GM20000 (cell line): Measurements from ENCODE around the gene EME1.
"Not testable (repeated sequence)": the region's sequence is repeated elsewhere in the genome, so short reads cannot be mapped to it uniquely, and the experiment has no call there.

ENCODE experiments used
- DNase-seq: peaks from one replicate; pipeline ENCODE4 v3.0.0; 2012; ENCODE audit warnings: low spot score
- TF ChIP-seq, protein P1 (sequence below): IDR thresholded peaks from 2 replicates; pipeline ENCODE4 v1.5.1; 2012; ENCODE audit warnings: mild to moderate bottlenecking, control low read depth; ENCODE audit errors: extremely low read depth, missing control alignments

EME1 gene

DNA sequence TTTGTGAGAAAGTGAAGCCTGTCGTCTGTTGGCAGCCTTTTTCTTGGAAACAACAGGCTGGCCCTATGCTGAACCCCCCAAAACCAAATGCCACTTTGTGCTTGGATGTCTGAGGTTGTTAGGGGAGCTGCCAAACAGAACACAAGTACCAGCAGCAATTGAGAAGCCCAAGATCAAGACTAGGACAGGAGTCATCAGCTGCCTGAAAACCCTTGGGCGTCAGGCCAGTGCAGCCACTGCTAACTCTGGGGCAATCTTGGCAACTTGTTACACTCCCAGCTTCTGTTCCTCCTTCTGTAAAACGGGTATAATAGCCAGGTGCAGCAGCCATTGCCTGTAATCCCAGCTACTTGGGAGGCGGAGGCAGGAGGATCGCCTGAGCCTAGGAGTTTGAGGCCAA, 33.5 kb downstream of the EME1 start:
- no peak for DNase-seq
- TF ChIP-seq, protein P1, sequence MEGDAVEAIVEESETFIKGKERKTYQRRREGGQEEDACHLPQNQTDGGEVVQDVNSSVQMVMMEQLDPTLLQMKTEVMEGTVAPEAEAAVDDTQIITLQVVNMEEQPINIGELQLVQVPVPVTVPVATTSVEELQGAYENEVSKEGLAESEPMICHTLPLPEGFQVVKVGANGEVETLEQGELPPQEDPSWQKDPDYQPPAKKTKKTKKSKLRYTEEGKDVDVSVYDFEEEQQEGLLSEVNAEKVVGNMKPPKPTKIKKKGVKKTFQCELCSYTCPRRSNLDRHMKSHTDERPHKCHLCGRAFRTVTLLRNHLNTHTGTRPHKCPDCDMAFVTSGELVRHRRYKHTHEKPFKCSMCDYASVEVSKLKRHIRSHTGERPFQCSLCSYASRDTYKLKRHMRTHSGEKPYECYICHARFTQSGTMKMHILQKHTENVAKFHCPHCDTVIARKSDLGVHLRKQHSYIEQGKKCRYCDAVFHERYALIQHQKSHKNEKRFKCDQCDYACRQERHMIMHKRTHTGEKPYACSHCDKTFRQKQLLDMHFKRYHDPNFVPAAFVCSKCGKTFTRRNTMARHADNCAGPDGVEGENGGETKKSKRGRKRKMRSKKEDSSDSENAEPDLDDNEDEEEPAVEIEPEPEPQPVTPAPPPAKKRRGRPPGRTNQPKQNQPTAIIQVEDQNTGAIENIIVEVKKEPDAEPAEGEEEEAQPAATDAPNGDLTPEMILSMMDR, result no peak

DNA sequence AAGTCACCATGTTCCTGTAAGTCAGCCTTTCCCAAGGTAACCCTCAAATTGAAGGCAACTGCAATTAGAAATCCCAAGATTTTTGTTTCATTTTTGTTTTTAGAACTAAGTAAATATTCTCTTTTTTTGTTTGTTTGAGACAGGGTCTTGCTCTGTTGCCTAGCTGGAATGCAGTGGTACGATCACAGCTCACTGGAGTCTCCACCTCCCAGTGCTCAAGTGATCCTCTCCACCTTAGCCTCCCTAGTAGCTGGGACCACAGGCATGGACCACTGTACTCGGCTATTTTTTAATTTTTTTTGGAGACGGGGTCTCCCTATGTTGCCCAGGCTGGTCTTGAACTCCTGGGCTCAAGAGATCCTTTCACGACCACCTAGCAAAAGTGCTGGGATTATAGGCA, 34.9 kb downstream of the EME1 start:
- TF ChIP-seq, protein P1, result no peak
- DNase-seq, result no peak

DNA sequence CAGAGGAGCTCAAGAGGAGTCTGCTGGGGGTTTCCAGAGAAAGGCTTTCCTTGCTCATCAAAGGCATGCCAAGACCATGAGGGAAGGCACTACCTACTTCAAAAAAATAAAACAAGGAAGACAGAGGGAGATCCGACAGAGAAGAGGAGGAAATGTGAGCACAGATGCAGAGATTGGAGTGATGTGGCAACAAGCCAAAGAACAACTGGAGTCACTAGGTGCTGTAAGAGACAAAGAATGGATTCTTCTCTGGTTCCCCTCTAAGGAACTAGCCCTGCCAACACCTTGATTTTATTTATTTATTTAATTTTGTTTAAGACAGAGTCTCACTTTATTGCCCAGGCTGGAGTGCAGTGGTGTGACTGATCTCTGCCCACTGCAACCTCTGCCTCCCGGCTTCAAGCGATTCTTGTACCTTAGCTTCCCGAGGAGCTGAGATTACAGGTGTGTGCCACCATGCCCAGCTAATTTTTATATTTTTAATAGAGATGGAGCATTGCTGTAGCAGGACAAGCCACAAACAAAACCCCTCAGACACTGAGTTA, 39.2 kb downstream of the EME1 start:
- TF ChIP-seq, protein P1, result no peak
- DNase-seq, result no peak

DNA sequence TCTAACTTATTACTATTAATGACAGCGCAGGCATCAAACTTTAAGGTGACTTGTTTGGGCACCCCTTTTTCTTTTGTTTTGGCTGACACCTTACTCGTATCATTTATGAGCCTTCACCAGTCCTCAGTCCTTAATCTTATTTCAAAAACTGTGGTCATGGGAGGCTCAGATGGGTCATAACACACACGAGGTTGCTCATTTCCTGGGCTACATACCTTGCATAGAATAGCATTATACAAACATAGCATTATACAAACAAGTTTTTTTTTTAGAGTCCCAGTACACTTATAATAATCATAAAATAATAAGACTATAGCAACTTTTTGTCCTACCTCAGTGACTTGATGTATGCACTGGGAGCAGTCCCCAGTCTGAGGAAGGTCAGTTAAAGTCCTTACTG, 41.8 kb downstream of the EME1 start:
- TF ChIP-seq, protein P1, result no peak
- DNase-seq, result no peak

DNA sequence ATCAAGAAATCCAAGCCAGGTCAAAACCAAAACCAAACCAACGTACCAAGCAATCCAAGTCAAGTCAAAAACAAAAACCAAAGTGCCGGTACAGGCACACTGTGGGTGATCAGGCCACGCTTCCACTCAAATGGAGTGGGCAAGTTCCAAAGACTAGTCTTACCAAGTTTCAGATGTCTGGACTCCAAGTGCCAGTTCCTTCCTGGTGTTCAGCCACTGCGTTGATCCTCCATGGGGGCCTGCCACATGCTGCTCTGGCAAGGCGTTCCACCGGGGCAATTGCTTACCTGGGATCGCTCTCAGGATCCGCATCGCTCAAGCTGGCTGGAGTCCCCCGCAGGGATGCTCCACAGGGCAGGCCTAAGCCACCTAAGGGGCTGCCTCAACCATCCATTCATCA, 46.5 kb downstream of the EME1 start:
- DNase-seq, result not testable (repeated sequence)

DNA sequence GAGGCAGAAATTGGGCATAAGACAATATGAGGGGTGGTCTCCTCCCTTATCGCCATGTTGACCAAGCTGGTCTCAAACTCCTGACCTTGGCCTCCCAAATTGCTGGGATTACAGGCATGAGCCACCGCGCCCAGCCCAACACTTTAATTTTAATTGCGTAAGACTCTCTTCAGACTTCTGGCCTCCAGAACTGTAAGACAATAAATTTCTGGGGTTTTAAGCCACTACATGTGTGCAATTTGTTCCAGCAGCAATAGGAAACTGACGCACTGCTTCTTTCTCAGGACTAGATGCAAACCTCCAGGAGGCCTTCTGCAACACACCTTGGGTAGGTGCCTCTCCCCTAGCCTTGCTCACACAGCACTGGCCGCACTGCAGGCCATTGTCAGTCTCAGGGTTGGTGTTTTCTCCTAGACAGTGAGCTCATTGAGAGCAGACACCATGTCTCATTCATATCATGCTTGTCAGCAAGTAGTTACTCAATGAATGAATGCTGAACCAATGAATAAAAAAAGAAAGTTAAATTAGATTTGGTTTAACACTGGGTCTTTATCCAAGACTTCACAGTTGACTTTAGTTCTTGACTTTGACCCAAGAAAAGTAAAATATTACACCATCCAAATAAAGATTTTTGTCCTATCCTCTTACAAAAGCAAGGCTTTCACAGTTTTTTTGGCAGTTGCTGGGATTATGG, 47.5 kb downstream of the EME1 start:
- DNase-seq, result no peak
- TF ChIP-seq, protein P1, result no peak

DNA sequence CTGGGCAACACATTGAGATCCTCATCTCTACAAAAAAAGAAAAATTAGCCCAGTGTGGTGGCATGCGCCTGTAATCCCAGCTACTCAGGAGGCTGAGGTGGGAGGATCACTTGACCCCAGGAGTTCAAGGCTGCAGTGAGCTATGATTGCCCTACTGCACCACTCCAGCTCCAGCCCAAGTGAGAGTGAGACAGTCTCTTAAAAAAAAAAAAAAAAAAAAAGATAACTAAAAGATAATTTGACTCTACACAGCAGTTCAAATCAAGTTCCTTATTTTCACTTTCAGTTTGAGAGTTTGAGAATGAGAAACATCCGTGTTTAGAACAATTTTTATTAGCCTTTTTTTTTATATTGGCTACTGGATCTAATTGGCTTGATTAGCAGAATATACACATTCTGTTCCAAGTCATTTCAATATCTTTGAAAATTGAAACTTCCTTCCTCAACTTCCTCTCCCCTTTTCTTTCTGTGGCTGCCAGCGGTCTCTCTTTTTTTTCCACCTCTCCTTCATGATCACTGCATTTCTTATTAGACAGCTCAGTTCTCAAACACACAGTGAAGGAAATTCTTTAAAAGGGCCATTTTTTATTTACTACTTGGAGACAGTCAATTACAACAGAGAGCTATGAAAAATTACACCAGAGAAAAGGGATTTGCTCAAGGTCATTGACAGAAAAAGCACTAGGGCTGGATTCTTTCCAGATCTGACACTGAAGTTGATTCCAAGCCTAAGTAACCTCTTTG, 48.5 kb downstream of the EME1 start:
- TF ChIP-seq, protein P1, result no peak
- peak; percentile 72 for DNase-seq

DNA sequence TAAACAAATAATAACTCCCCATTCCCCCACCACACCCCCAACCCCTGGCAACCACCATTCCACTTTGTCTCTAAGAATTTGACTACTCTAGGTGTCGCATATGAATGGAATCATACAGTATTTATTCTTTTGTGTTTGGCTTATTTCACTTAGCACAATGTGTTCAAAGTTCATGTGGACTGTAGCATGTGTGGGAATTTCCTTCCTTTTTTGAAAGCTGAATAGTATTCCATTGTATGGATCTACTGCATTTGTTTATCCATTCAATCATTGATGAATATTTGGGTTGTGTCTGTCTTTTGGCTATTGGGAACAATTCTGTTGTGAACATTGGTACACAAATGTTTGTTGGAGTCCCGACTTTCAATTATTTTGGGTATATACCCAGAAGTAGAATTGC, 49.7 kb downstream of the EME1 start:
- TF ChIP-seq, protein P1, result no peak
- no peak for DNase-seq
